Uterus (tissue), 4 donors: ENCODE measurements around the gene SOX1. TPM values are rescaled to one million over a fixed set of nuclear protein-coding genes. Genes with fewer than 3 reads are reported as not detected.

Experiments used
- DNase-seq, 2 donors: peaks; one replicate each; pipeline ENCODE4 v3.0.0-alpha.2; 2019 to 2020
- H3K27ac ChIP-seq, 2 donors: fragments of 200-600 bp; sonication (generic); 1 replicate in 1 of 2; 2 replicates in 1 of 2; pipeline ENCODE4 v1.5.1; 2016 to 2018
- H3K27me3 ChIP-seq, 2 donors: fragments of 200-600 bp; sonication (generic); one replicate each; pipeline ENCODE4 v1.5.1; 2018 to 2019; ENCODE audit warnings: control low read depth in 1 of 2
- H3K36me3 ChIP-seq, 2 donors: fragments of 200-600 bp; sonication (generic); one replicate each; pipeline ENCODE4 v1.5.1; 2019; ENCODE audit warnings: control low read depth in 1 of 2
- H3K4me1 ChIP-seq, 2 donors: fragments of 200-600 bp; sonication (generic); one replicate each; pipeline ENCODE4 v1.5.1; 2018 to 2019; ENCODE audit warnings: control low read depth in 1 of 2
- H3K4me3 ChIP-seq, 2 donors: fragments of 200-600 bp; sonication (generic); 1 replicate in 1 of 2; 2 replicates in 1 of 2; pipeline ENCODE4 v1.5.1; 2018 to 2019; ENCODE audit warnings: mild to moderate bottlenecking in 1 of 2
- H3K9me3 ChIP-seq, 2 donors: fragments of 200-600 bp; sonication (generic); one replicate each; pipeline ENCODE4 v1.5.1; 2019; ENCODE audit warnings: control low read depth in 1 of 2
- POLR2A ChIP-seq, 2 donors: fragments of 450-650 bp; IDR thresholded peaks; one replicate each; pipeline ENCODE4 v1.6.1; 2016; ENCODE audit warnings: antibody characterized with exemption in 2 of 2, mild to moderate bottlenecking in 1 of 2, moderate library complexity in 1 of 2
- intact Hi-C: fragments of 100-400 bp; cut with DNase I; formaldehyde crosslinking; loops from one replicate; pipeline ENCODE4 v1.15.1; 2023; ENCODE audit warnings: low total_unique reads
- total RNA-seq, 4 donors: library from RNA; depleted of rRNA in 3 of 4; stranded (reverse); fragments of >200 nt in 3 of 4; gene quantifications; one replicate each; pipeline versions ENCODE4 v1.1.0 to v1.2.4, GENCODE V29; 2014 to 2023
- TF ChIP-seq, protein P1 (sequence below), 4 experiments: fragments of 200-600 bp in 2 of 4; fragments of 450-650 bp in 2 of 4; sonication (generic) in 2 of 4; IDR thresholded peaks; one replicate each; pipeline ENCODE4 v1.5.1; 2016 to 2019; ENCODE audit warnings: antibody characterized with exemption in 4 of 4, mild to moderate bottlenecking in 2 of 4, moderate library complexity in 1 of 4
- donor health status: DM: yes; HTN: yes; CAD: no.

Gene SOX1
- total RNA-seq, 4 donors from 2014 or later, result not detected

DNA sequence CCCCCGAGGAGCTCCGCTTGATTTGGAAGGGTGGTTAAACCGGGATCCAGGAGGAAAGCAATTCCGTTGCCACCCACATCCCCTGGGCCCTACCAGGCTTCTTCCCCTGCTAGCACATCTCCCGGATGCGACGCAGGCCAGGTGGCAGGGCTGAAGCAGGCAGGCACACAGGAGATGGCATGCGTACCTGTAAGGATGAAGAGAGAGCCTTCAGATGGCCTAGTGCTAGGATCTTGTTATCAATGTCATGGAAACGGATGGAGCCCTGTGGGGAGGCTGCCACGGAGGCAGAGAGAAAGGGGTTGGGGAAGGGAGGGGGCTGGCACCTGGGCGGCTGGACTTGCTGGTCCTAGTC, 8.5 kb upstream of the SOX1 start:
- Histone ChIP-seq H3K4me3 (no peak overlapping the region), H3K27me3 (peaks cover 0 to 66% of the 10 kb centered on the region in 2 donors), H3K9me3 (no peaks in the 10 kb centered on the region), H3K36me3 (no peaks in the 10 kb centered on the region), H3K27ac (no peak overlapping the region), H3K4me1 (peaks cover 0 to 8% of the 10 kb centered on the region in 2 donors)
- no peak for DNase-seq
- intact Hi-C loops, result no loop called here
- TF ChIP-seq, protein P1, sequence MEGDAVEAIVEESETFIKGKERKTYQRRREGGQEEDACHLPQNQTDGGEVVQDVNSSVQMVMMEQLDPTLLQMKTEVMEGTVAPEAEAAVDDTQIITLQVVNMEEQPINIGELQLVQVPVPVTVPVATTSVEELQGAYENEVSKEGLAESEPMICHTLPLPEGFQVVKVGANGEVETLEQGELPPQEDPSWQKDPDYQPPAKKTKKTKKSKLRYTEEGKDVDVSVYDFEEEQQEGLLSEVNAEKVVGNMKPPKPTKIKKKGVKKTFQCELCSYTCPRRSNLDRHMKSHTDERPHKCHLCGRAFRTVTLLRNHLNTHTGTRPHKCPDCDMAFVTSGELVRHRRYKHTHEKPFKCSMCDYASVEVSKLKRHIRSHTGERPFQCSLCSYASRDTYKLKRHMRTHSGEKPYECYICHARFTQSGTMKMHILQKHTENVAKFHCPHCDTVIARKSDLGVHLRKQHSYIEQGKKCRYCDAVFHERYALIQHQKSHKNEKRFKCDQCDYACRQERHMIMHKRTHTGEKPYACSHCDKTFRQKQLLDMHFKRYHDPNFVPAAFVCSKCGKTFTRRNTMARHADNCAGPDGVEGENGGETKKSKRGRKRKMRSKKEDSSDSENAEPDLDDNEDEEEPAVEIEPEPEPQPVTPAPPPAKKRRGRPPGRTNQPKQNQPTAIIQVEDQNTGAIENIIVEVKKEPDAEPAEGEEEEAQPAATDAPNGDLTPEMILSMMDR (IDR thresholded peaks at IDR 0.05), result no peak
- TF ChIP-seq POLR2A (IDR thresholded peaks at IDR 0.05), result no peak

DNA sequence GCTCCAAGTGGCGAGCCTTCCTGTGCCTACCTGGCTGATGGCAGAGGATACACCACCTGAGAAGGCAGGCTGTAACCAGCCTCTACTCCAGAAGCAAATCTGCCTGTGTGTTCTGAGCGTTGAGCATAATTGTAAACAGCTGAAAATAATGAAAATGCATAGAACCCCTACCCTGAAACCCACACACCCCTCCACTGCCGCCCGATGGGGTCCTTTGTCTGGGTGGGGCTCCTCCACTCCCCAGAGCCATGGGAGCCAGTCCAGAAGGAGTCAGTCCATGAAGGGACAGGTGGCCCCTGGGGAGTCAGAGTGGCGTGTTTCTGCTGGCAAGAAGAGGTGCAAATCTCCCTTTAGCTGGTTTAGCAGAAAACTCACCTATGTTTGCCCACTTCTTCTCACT, 8.0 kb upstream of the SOX1 start:
- H3K4me3 ChIP-seq, result no peak overlapping the region
- TF ChIP-seq, protein P1 (IDR thresholded peaks at IDR 0.05), result no peak
- no peaks in the 10 kb centered on the region for H3K36me3 ChIP-seq
- H3K27ac ChIP-seq, result no peak overlapping the region
- no peaks in the 10 kb centered on the region for H3K9me3 ChIP-seq
- intact Hi-C loops, result no loop called here
- peaks cover 0 to 66% of the 10 kb centered on the region in 2 donors for H3K27me3 ChIP-seq
- no peak for DNase-seq
- H3K4me1 ChIP-seq, result peaks cover 0 to 8% of the 10 kb centered on the region in 2 donors

DNA sequence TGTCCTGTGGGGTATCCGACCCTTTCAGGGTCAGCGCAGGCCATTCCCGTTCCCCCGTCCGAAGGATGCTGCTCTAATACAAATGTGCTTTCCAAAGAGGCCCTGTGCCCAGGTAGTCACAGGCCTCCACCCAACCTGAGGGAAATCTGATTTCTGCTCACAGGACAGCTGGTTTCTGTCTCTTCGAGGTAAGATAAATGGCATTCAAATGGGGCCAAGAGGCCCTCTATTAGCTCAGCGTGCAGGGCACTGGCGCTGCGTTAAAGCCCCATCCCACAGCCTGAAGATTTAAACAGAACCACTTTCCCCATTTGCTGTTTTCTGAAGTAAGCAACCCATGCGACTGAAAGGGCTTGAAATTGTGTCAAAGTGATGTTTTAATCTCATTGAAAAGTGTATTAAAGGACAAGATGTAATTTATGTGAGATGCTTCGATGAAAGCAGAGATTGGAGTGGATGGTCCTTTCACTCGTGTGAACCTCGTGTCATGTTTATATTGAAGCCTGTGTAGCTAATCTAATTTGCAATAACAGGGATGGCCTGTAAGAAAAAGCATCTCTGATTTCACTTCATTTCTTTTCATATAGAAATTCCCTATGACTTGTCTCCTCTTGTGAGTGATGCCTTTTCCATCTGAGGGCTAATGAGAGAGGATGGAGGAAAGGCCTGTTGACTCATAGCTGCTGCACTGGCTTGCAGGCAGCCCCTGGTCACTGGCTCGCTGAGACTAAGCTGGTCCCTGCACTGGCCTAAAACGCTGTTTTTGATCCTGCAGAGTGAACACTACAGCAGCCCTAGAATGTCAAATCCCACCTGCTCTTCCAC, 7.3 kb upstream of the SOX1 start:
- Histone ChIP-seq H3K27me3 (peaks cover 0 to 66% of the 10 kb centered on the region in 2 donors), H3K9me3 (no peaks in the 10 kb centered on the region), H3K4me1 (peaks cover 0 to 8% of the 10 kb centered on the region in 2 donors), H3K36me3 (no peaks in the 10 kb centered on the region), H3K4me3 (no peak overlapping the region), H3K27ac (no peak overlapping the region)
- no peak for DNase-seq
- no peak for TF ChIP-seq POLR2A (IDR thresholded peaks at IDR 0.05)
- TF ChIP-seq, protein P1 (IDR thresholded peaks at IDR 0.05), result no peak
- intact Hi-C loops, result no loop called here

DNA sequence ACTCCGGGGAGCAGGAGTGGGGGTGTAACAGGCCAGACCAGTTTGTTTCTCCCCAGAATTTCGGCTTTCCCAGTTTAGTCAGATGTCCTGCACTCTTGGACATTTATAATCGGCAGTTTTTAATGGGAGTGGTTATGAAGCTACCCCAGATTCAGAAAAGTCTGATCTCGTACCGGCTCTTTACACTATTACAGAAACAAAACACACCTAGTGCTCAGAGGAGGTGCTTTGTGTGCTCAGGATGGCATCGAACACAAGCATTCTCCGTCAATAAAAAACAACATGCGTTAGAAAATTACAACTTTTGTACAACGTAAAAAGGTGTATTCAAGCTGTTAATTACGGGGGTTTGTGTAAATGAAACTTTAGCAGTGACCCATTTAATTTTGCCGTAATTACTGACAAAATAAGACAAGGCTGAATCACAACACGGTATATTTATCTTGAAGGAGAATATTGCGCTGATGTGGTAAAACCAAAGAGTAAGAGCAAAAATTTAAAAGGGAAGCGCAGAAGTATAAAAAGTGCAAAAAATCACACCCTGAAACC, 6.6 kb upstream of the SOX1 start:
- no peak overlapping the region for H3K4me3 ChIP-seq
- peaks cover 0 to 8% of the 10 kb centered on the region in 2 donors for H3K4me1 ChIP-seq
- intact Hi-C loops, result no loop called here
- no peak overlapping the region for H3K27ac ChIP-seq
- no peak for TF ChIP-seq POLR2A (IDR thresholded peaks at IDR 0.05)
- TF ChIP-seq, protein P1 (IDR thresholded peaks at IDR 0.05), result no peak
- H3K36me3 ChIP-seq, result no peaks in the 10 kb centered on the region
- H3K9me3 ChIP-seq, result no peaks in the 10 kb centered on the region
- H3K27me3 ChIP-seq, result peaks cover 0 to 64% of the 10 kb centered on the region in 2 donors
- no peak for DNase-seq

DNA sequence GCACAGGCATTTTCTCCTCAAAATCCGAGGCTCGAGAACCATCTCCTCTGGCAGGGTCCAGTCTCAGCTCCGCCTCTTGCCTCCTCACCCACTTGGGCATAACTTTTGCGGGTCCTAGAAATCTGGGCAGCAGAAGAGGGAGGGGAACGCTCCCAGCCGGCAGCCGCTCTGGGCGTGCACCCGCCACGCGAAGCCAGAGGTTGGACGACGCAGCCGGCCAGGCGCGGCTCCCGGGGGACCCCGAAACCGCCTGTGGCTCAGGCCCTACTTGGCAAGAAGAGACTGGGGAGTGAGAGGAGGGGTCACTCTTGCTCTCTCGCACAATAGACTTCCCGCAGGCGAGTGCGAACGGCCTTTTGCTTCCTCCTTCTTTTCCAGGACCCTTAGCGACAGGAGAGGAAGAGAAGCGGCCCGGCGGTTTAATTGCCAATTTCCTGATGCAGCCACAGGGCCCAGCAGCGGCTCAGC, 6.0 kb upstream of the SOX1 start:
- peaks cover 0 to 66% of the 10 kb centered on the region in 2 donors for H3K27me3 ChIP-seq
- TF ChIP-seq POLR2A (IDR thresholded peaks at IDR 0.05), result no peak
- TF ChIP-seq, protein P1 (IDR thresholded peaks at IDR 0.05), result no peak
- intact Hi-C loops, result no loop called here
- no peak overlapping the region for H3K4me3 ChIP-seq
- H3K4me1 ChIP-seq, result peaks cover 0 to 8% of the 10 kb centered on the region in 2 donors
- H3K9me3 ChIP-seq, result no peaks in the 10 kb centered on the region
- H3K36me3 ChIP-seq, result no peaks in the 10 kb centered on the region
- no peak overlapping the region for H3K27ac ChIP-seq
- DNase-seq, result no peak
